A673 (cell line): ENCODE results near the gene DPP10. TPM values are rescaled to one million over a fixed set of nuclear protein-coding genes. Genes with fewer than 3 reads are reported as not detected.

Experiments
- BruUV-seq: library from RNA; stranded (reverse); fragments of 400-500 nt; replicated peaks from 2 replicates; lab custom pipeline; 2021; lab: Mats Ljungman, UMichigan
- CTCF ChIA-PET: fragments of 300-600 bp; sonication (Branson Sonifier 250); formaldehyde crosslinking; loops from one replicate; lab custom pipeline; 2022; ENCODE audit warnings: antibody characterized with exemption; lab: Charles Lee
- POLR2A ChIA-PET: fragments of 300-600 bp; sonication (Branson Sonifier 250); formaldehyde crosslinking; loops from one replicate; lab custom pipeline; 2022; ENCODE audit warnings: antibody characterized with exemption; ENCODE audit not compliant: low non-redundant PET; lab: Charles Lee
- DNase-seq: peaks from one replicate; pipeline ENCODE4 v3.0.0-alpha.2; 2015; ENCODE audit warnings: low spot score
- H3K27ac ChIP-seq: fragments of 200-600 bp; sonication (generic); 2 replicates; pipeline ENCODE4 v1.5.1; 2016; ENCODE audit warnings: mixed run types, low read depth, mild to moderate bottlenecking, mixed read lengths, antibody characterized with exemption, low read length; ENCODE audit not compliant: poor library complexity, severe bottlenecking
- H3K27me3 ChIP-seq: fragments of 200-600 bp; sonication (generic); replicated peaks from 2 replicates; pipeline ENCODE4 v1.6.1; 2017; ENCODE audit warnings: mixed run types, low read depth, mild to moderate bottlenecking, mixed read lengths, antibody characterized with exemption, low read length; ENCODE audit not compliant: insufficient read depth, poor library complexity
- H3K36me3 ChIP-seq: fragments of 200-600 bp; sonication (generic); 2 replicates; pipeline ENCODE4 v1.6.1; 2016; ENCODE audit warnings: mixed run types, mild to moderate bottlenecking, mixed read lengths, antibody characterized with exemption, low read length; ENCODE audit not compliant: insufficient read depth, poor library complexity, severe bottlenecking
- H3K4me1 ChIP-seq: fragments of 200-600 bp; sonication (generic); 2 replicates; pipeline ENCODE4 v1.6.1; 2017; ENCODE audit warnings: mixed run types, mild to moderate bottlenecking, mixed read lengths, antibody characterized with exemption, low read length; ENCODE audit not compliant: insufficient read depth, poor library complexity, severe bottlenecking
- H3K4me3 ChIP-seq: fragments of 200-600 bp; sonication (generic); 2 replicates; pipeline ENCODE4 v1.5.1; 2016; ENCODE audit warnings: low read depth, mixed run types, mild to moderate bottlenecking, mixed read lengths, low read length; ENCODE audit not compliant: poor library complexity, severe bottlenecking
- H3K9me3 ChIP-seq: fragments of 200-600 bp; sonication (generic); 2 replicates; pipeline ENCODE4 v1.6.1; 2016; ENCODE audit warnings: mixed run types, low read depth, mild to moderate bottlenecking, mixed read lengths, antibody characterized with exemption, low read length; ENCODE audit not compliant: poor library complexity, severe bottlenecking
- EZH2 ChIP-seq: fragments of 200-600 bp; sonication (generic); IDR thresholded peaks from 2 replicates; pipeline ENCODE4 v1.6.1; 2017; ENCODE audit warnings: borderline replicate concordance, low read depth, mild to moderate bottlenecking, mixed read lengths, antibody characterized with exemption, low read length; ENCODE audit not compliant: poor library complexity, severe bottlenecking
- intact Hi-C: fragments of 100-400 bp; cut with micrococcal nuclease; formaldehyde crosslinking; loops from one replicate; pipeline ENCODE4 v1.10.0; 2022; ENCODE audit not compliant: unreplicated experiment
- total RNA-seq: library from RNA; stranded (reverse); gene quantifications from 2 replicates; pipeline ENCODE4 v1.2.3, GENCODE V29; 2021
- TF ChIP-seq, protein P1 (sequence below): fragments of 300-800, 200-600 bp; sonication (generic); conservative IDR thresholded peaks from 2 replicates; pipeline ENCODE4 v1.5.1; 2017; ENCODE audit warnings: low read depth, mild to moderate bottlenecking, antibody characterized with exemption, low read length, moderate library complexity, mixed read lengths

Gene DPP10
- total RNA-seq, 1 experiment from 2014 or later, result not detected

DNA sequence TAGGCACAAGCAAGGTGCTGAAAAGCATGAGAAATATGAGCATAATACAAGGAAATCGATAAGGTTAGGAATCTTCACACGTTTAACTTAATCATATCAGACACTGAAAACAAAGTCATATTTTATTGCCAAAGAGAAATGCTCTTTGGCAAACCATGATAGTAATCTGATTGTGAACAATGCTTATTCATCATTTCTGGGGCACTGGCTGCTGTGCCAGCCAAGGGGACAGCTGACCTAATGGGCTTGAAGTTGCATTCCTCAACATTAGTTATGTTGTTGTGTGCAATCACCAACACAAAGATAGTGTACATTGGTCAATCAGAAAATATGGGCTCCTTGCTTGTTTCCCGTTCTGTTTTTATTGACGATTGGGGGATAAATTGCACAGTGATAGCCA is 83.5 kb downstream of the DPP10 start:
- TF ChIP-seq, protein P1, sequence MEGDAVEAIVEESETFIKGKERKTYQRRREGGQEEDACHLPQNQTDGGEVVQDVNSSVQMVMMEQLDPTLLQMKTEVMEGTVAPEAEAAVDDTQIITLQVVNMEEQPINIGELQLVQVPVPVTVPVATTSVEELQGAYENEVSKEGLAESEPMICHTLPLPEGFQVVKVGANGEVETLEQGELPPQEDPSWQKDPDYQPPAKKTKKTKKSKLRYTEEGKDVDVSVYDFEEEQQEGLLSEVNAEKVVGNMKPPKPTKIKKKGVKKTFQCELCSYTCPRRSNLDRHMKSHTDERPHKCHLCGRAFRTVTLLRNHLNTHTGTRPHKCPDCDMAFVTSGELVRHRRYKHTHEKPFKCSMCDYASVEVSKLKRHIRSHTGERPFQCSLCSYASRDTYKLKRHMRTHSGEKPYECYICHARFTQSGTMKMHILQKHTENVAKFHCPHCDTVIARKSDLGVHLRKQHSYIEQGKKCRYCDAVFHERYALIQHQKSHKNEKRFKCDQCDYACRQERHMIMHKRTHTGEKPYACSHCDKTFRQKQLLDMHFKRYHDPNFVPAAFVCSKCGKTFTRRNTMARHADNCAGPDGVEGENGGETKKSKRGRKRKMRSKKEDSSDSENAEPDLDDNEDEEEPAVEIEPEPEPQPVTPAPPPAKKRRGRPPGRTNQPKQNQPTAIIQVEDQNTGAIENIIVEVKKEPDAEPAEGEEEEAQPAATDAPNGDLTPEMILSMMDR, result no peak
- TF ChIP-seq EZH2, result no peak
- no peak for DNase-seq
- H3K27ac ChIP-seq, result no peak overlapping the region
- H3K4me1 ChIP-seq, result no peaks in the 10 kb centered on the region
- H3K36me3 ChIP-seq, result no peaks in the 10 kb centered on the region
- CTCF ChIA-PET, result no interaction called here
- no TSS peak for BruUV-seq
- H3K27me3 ChIP-seq, result no peaks in the 10 kb centered on the region
- intact Hi-C loops, result no loop called here
- H3K9me3 ChIP-seq, result no peaks in the 10 kb centered on the region
- POLR2A ChIA-PET, result no interaction called here
- no peak overlapping the region for H3K4me3 ChIP-seq

DNA sequence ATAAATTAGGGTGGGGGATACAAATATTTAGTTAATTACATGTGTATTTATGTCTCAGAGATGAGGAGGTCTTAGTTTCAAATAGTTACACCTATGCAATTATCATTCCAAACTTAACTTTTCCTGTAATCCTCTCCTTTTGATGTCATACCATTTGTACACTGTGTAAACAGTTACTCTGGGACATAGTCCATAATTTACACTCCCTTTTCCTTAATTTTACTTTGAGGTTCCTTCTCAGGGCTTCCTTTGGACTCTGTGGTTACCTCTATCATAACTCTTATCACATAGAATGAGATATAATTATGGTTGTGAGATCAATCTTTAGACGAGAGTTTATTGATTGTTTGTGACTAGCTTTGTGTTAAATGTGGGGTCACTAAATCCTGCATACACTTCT is 84.4 kb downstream of the DPP10 start:
- intact Hi-C loops, result no loop called here
- Histone ChIP-seq H3K27ac (no peak overlapping the region), H3K4me3 (no peak overlapping the region), H3K4me1 (no peaks in the 10 kb centered on the region), H3K9me3 (no peaks in the 10 kb centered on the region), H3K27me3 (no peaks in the 10 kb centered on the region), H3K36me3 (no peaks in the 10 kb centered on the region)
- POLR2A ChIA-PET, result no interaction called here
- BruUV-seq, result no TSS peak
- CTCF ChIA-PET, result no interaction called here
- TF ChIP-seq EZH2, result no peak
- TF ChIP-seq, protein P1, result no peak
- no peak for DNase-seq

DNA sequence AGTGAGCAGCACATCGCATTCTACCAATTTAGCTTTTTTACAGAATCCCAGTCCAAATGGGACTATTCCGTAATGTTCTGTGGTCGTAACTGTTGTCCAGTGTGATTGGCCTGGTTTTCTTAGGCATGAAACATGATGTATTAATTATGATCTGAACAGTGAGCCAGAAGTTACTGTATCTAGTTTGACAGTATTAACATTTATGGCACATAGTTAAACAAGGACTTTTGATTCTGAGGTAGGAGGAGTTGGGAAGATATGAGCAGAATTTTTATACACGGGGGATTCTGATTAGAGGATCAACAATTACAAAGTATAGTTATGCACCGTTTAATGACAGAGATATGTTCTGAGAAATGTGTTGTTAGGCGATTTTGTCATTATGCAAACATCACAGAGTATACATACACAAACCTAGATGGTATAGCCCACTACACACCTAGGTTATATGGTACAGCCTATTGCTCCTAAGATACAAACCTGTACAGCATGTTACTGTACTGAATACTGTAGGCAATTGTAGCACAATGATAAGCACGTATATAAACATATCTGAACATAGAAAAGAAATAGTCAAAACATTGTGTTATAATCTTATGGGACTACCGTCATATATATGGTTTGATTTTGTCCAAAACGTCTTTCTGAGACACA is 85.0 kb downstream of the DPP10 start:
- intact Hi-C loops, result no loop called here
- no peak for TF ChIP-seq EZH2
- TF ChIP-seq, protein P1, result no peak
- Histone ChIP-seq H3K27ac (no peak overlapping the region), H3K9me3 (no peaks in the 10 kb centered on the region), H3K4me3 (no peak overlapping the region), H3K27me3 (no peaks in the 10 kb centered on the region), H3K4me1 (no peaks in the 10 kb centered on the region), H3K36me3 (no peaks in the 10 kb centered on the region)
- DNase-seq, result no peak
- BruUV-seq, result no TSS peak
- POLR2A ChIA-PET, result no interaction called here
- CTCF ChIA-PET, result no interaction called here
